ENCODE measurements around the gene HOXC4.
A peak's percentile ranks its signal among the peaks of the same experiment; 100 is the strongest.
"Not testable (repeated sequence)": the region's sequence is repeated elsewhere in the genome, so short reads cannot be mapped to it uniquely, and the experiment has no call there.

Gene HOXC4

GRCh38 chr12:54041097-54041690, 12.4 kb upstream of the HOXC4 start:
- no peak for DNase-seq (ENCODE audit: low spot score)
- TF ChIP-seq CTCF (IDR thresholded peaks at IDR 0.05): no peak
- Histone ChIP-seq H3K27ac (no peak overlapping the region), H3K4me3 (no peak overlapping the region)

- not testable (repeated sequence) for H3K27ac ChIP-seq; H3K4me3 ChIP-seq; DNase-seq (ENCODE audit: low spot score)
Measured at GRCh38 chr12:54042033-54042432, 11.6 kb upstream of the HOXC4 start.

- no peak overlapping the region for H3K27ac ChIP-seq
- TF ChIP-seq CTCF (IDR thresholded peaks at IDR 0.05): no peak
- no peak overlapping the region for H3K4me3 ChIP-seq
- DNase-seq (ENCODE audit: low spot score): no peak
Measured at GRCh38 chr12:54042970-54043853, 10.4 kb upstream of the HOXC4 start.

- no peak for DNase-seq (ENCODE audit: low spot score)
- Histone ChIP-seq H3K27ac (no peak overlapping the region), H3K4me3 (no peak overlapping the region)
- no peak for TF ChIP-seq CTCF (IDR thresholded peaks at IDR 0.05)
Measured at GRCh38 chr12:54044425-54045103, 9.1 kb upstream of the HOXC4 start.

GRCh38 chr12:54045401-54045800, 8.2 kb upstream of the HOXC4 start:
- Histone ChIP-seq H3K27ac (no peak overlapping the region), H3K4me3 (no peak overlapping the region)
- TF ChIP-seq CTCF (IDR thresholded peaks at IDR 0.05): no peak
- DNase-seq (ENCODE audit: low spot score): no peak

GRCh38 chr12:54045868-54046521, 7.6 kb upstream of the HOXC4 start:
- Histone ChIP-seq H3K27ac (no peak overlapping the region), H3K4me3 (no peak overlapping the region)
- no peak for TF ChIP-seq CTCF (IDR thresholded peaks at IDR 0.05)
- no peak for DNase-seq (ENCODE audit: low spot score)

GRCh38 chr12:54046809-54047159, 6.9 kb upstream of the HOXC4 start:
- no peak for DNase-seq (ENCODE audit: low spot score)
- TF ChIP-seq CTCF (IDR thresholded peaks at IDR 0.05): no peak
- Histone ChIP-seq H3K4me3 (peak overlapping the region; percentile 48), H3K27ac (no peak overlapping the region)
